SK-MEL-5 (cell line): ENCODE data around the gene LHX6. TPM values are rescaled to one million over a fixed set of nuclear protein-coding genes. Genes with fewer than 3 reads are reported as not detected.

Experiments used
- DNase-seq: peaks from one replicate; pipeline ENCODE4 v3.0.0-alpha.2; 2016; ENCODE audit warnings: low read depth, low spot score
- in situ Hi-C: cut with HindIII; loops from 2 replicates; pipeline ENCODE4 v1.10.0; 2016; ENCODE audit warnings: low sequenced_read_pairs, high pct_unique_total_duplicates, low pct_unique_long_range_greater_than_20kb
- total RNA-seq: library from RNA; depleted of rRNA; stranded (reverse); fragments of >200 nt; shearing (Covaris generic); gene quantifications from 2 replicates; pipeline ENCODE4 v1.2.3, GENCODE V29; 2014

LHX6 gene
- total RNA-seq, 1 experiment from 2014 or later: 2.4 TPM

DNA sequence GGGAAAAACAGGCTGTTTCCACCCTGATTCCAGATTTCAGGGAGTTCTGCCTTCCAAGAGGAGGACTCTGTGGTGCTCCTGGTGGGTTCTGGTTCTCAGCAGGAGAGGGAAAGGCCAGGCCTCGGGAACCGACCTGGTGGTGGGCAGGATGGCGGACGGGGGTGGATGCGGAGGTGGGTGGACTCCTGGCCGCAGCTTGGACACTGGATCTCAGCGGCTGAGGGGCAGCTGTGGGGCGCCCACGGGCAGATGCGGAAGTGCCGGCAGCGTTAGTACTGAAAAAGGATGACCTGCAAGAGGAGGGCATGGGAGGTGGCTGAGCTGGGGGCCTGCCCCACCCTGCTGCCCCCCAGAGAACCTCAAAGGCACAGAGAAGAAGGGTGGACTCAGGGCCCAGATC lies 24.3 kb downstream of the LHX6 start:
- in situ Hi-C loops: no loop called here
- DNase-seq: no peak

DNA sequence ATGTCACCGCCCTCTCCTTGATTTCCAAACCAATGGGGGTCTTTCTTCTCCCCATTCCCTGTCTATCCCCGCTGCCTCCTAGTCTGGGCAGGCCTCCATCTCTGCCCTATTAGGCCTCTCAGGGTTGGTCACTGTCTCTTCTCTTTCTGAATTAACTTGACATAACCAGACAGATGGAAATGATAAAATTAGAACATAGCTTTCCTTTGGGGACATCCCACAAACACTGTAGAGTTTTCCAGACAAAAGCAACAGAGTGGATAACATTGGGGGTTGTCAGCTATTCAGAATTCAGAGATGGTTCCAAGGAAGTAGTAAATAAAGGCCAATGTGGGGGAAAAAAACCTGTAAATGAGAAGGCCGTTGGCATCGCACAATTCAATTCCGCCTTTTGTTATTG lies 24.7 kb downstream of the LHX6 start:
- in situ Hi-C loops: no loop called here

DNA sequence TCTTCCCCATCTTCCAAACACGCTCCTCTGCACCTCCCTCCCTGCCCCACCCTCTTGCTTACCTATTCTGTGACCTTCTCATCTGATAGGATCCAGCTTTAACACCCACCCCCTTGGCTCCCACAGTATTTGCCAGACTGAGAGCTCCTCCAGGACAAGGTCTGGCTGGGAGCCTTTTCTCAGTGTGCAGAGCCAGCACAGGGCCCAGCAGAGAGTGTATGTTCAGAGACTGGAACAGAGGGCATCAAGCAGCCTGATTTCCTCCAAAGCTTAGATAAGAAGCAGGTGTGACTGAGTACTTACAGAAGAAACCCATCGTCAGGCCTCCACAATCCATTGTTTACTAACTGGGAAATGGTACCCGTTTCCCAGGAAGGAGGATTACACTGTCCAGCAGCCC lies 26.6 kb downstream of the LHX6 start:
- no peak for DNase-seq
- in situ Hi-C loops: no loop called here

More for the DNA sequence above, 24.7 kb downstream of the LHX6 start:
- no peak for DNase-seq

DNA sequence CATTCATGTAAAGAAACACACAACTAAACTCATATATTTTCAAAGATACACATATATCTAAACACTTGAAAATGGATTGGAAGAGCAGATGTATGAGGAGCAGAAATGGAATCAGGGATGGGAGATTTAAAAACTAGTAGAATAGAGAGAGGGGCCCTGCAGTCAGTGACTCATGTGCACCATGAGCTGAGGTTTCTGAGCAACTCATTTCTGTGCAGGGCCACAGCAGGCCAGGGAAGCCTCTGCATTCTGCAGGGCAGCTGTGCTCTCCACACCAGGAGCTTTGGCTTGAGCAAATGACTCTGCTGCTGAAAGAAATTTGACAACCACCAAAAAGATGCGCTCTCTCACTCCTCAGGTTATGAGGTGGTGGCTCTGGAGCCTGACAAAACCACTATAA lies 27.1 kb downstream of the LHX6 start:
- no peak for DNase-seq
- in situ Hi-C loops: no loop called here

DNA sequence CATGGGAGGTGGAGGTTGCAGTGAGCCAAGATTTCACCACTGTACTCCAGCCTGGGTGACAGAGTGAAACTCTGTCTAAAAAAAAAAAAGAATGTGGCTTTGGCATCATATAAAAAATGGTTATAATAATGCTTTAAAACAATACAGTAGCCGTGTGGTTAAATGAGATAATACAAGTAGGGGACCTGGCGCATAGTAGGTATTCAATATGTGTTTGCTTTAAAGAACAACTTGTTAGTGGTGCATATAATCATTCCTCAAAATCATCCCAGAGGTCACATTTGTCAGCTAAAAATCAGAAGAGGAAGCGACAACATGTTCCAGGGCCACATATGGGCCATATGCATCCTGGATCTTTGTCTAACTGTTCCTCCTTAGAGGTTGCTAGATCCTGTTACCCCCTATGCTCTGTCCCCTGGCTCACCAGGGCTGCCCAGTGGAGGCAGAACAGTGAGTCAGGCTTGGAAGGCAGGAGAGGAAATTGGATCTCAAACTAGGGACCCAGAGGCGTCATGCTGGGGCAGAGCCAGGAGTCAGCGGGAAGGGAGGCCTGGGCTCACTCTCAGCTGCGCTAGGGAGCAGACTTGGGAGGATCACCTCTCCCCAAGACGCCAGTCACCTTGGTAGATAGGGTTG lies 27.7 kb downstream of the LHX6 start:
- no peak for DNase-seq
- in situ Hi-C loops: no loop called here

DNA sequence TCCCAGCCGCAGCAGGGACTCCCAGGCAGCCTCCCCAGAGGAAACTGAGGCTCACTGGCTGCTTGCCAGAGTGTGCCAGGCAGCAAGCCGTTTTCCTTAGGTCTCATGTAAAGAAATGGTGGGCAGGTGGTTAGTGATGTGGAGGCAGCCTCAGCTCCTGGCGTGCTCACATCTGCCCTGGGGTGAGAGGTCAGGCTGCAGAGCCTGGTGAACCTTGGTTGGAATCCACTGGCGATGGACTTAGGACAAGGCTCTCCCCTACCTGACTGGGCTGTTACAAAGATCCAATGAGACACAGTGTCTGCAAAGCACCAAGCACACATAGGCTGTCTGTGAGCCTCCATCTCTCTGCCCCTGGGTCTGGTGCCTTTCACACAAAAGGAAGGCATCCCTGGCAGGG lies 30.9 kb downstream of the LHX6 start:
- DNase-seq: no peak
- in situ Hi-C loops: no loop called here

GRCh38 chr9:122197426-122197825 lies 31.3 kb downstream of the LHX6 start:
- in situ Hi-C loops: no loop called here
- no peak for DNase-seq

GRCh38 chr9:122195875-122196274 lies 32.9 kb downstream of the LHX6 start:
- in situ Hi-C loops: no loop called here
- no peak for DNase-seq

GRCh38 chr9:122193651-122194050 lies 35.1 kb downstream of the LHX6 start:
- in situ Hi-C loops: no loop called here
- no peak for DNase-seq

DNA sequence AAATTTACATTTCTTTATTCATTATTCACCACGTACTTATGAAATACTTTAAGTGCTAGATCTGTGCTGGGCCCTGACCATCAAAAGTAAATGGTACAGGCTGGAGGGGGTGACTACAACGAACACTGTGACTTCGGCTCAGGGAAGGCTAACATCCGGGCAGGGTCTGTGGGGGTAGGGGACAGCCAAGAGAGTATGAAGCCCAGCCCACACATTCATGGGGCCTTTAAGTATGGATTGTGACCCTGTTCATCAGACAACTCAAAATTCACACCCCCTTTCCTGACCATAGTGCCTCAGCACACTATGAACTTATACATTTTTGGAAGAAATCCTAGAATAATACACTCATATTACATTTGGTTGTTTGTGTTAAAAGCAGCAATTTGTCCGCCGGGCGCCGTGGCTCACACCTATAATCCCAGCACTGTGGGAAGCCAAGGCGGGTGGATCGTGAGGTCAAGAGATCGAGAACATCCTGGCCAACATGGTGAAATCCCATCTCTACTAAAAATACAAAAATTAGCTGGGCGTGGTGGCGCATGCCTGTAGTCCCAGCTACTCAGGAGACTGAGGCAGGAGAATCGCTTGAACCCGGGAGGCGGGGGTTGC lies 35.7 kb downstream of the LHX6 start:
- in situ Hi-C loops: no loop called here

DNA sequence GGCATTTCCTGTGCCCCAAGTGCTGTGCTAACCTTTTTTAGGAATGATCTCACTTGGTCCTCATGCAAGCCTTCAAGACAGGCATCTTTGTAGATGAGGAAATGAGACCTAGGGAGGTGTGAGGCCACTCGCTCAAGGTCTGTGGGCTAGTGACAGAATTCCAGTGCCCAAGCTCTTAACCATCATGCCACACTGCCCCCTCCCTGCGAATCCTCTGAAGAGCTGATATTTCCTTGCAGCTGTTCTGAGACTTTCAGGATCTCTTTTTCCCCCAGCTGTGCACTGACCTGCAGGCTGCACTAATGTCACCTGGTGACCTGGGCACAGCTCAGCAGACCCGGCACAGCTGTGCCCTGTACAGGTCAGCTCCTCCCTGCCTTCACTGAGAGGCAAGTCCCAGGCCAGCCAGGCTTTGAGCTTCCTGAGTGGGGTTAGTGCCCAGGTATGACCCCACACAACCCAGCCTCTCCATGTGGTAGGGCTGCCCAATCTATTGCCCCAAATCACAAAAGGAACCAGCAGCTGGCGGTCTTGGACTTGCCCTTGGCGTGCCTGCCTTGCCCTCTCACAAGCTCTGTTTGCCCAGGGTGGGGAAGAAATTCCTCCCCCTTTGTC lies 36.4 kb downstream of the LHX6 start:
- DNase-seq: peak; percentile 24
- in situ Hi-C loops: no loop called here

More for the DNA sequence above, 35.7 kb downstream of the LHX6 start:
- DNase-seq: no peak

- in situ Hi-C loops: no loop called here
- no peak for DNase-seq
Measured at GRCh38 chr9:122191584-122191983, 37.2 kb downstream of the LHX6 start.

DNA sequence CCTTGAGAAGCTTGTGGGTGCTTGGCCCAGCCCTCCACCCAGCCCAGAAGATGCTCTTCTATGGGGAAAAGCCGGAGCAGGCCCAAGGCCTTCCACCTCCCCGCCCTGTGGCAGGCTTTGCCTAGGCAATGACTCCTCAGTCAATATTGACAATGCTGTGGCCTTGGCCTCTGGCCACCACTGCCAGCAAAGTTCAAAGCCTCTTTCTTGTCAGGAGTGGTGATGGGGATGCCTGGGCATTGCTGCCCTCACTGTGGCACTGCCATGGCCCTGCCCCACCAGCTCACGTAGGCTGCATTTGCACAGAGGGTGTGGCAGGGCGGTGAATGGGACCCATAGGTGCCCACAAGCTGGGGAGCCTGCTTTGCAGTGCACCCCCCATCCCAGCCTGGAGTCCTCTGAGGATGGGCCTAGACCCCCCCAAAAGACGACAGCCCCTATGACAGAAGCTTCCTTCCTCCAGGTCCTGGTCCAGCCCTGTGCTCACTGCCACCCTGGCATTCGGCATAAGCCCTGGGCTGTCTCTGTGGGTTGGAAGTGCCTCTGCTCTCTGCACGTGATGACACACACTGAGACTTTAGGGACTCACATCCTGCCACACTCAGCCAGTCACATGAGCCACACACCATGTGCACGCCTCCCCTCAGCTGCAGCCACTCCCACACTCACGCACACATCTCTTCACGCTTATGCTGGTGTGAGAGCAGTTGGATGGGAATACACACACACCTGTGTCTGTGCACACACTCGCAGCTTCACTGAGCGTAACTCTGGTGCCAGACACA lies 38.0 kb downstream of the LHX6 start:
- DNase-seq: no peak
- in situ Hi-C loops: no loop called here

- DNase-seq: no peak
Measured at GRCh38 chr9:122188369-122188768, 40.4 kb downstream of the LHX6 start.

DNA sequence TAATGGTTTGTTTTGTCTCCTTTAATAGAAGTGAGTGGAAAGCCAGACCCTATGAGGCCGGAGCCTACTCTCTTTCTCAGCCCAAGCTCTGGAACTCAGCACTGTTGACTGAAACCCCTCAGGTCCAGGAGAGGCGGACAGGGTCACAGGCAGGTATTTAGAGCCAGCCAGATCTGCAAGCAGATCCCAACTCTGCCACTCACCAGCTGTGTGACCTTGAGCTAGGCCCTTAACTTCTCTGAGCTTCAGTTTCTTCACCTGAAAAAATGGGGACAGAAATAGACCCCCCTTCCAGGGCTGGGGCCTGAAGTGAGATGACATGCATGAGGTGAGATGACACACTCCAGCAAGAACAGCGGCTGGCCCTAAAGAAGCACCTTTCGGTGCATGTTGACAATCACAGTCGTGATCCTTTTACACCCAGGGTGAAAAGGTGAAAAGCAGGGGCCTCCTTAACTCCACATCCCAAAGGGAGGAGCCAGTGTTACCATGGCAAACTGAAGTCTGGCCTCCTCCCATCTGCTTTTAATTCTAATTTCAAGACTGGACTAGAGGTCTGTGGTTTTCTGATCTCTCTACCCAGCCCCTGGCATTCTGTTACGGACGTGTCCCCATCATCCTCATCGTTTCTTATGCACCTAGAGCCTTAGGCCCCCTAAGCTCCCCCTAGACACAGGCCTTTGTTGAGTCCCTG lies 41.8 kb downstream of the LHX6 start:
- in situ Hi-C loops: no loop called here
- DNase-seq: no peak

More at GRCh38 chr9:122188369-122188768, 40.4 kb downstream of the LHX6 start:
- in situ Hi-C loops: no loop called here

GRCh38 chr9:122186301-122186700 lies 42.5 kb downstream of the LHX6 start:
- peak; percentile 41 for DNase-seq
- in situ Hi-C loops: no loop called here

GRCh38 chr9:122184551-122184950 lies 44.2 kb downstream of the LHX6 start:
- DNase-seq: no peak
- in situ Hi-C loops: no loop called here

DNA sequence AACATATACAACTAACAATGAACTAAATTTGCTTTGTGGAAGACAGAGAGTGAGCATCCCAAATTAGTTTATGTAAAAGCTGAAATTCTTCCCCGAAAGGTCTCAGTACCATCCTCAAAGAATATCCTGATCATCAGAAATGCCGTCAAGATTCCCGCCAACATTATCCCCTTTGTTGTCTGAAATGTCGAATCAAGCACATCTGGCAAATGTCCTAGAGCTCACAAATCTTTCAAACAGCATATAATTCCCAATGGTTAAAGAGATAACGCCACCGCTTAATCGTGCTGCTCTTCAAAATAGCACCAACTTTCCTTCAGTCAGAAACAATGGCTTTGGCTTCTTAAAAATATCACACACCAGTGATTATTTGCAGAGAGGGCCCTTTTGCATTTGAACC lies 45.3 kb downstream of the LHX6 start:
- in situ Hi-C loops: no loop called here
- DNase-seq: no peak
